CD4-positive, alpha-beta T cell treated with Interleukin-1 beta for 1 hour (primary cell): Measurements from ENCODE around the gene ZNF831.

ENCODE experiments used
- DNase-seq, 2 donors: peaks; one replicate each; pipeline ENCODE4 v3.0.0-alpha.2; 2020 to 2022

ZNF831 gene

GRCh38 chr20:59182401-59183044 lies 18.9 kb downstream of the ZNF831 start:
- no peak for DNase-seq

GRCh38 chr20:59183751-59184150 lies 20.1 kb downstream of the ZNF831 start:
- no peak for DNase-seq

GRCh38 chr20:59184880-59185447 lies 21.3 kb downstream of the ZNF831 start:
- no peak for DNase-seq

DNA sequence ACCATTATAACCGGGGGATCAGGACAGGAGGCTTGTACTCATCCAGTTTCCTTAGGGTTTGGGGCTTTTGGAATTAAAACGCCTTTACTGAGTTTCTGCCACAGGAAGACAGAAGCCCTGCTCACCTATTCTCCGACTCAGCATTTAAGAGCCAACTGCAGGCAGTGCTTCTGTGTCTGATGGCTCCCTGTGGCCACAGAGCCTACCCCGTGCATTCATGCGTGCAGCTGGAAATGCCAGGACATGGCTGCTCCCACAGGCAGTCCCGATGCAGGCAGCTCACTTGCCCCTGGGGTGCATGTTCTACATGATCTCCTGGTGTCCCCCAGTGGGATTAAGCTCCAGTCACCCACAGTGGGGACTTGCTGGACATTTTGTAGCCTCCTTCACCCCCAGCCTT lies 22.2 kb downstream of the ZNF831 start:
- DNase-seq, result no peak

GRCh38 chr20:59190466-59190865 lies 26.8 kb downstream of the ZNF831 start:
- no peak for DNase-seq

- DNase-seq, result no peak
Observed at GRCh38 chr20:59191036-59191755, 27.6 kb downstream of the ZNF831 start.

DNA sequence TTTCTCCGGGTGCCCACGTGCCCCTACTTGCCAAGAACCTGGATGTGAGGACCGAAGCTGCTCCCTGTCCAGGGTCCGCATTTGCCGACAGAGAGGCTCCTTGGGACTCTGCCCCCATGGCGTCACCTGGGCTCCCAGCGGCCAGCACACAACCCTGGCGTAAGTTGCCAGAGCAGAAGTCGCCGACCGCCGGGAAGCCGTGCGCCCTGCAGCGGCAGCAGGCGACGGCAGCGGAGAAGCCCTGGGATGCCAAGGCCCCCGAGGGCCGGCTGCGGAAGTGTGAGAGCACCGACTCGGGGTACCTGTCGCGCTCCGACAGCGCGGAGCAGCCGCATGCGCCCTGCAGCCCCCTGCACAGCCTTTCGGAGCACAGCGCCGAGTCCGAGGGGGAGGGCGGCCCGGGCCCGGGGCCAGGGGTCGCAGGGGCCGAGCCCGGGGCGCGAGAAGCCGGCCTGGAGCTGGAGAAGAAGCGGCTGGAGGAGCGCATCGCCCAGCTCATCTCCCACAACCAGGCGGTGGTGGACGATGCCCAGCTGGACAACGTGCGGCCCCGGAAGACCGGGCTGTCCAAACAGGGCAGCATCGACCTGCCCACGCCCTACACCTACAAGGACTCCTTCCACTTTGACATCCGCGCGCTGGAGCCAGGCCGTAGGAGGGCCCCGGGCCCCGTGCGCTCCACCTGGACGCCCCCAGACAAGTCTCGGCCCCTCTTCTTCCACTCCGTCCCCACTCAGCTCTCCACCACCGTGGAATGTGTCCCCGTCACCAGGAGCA lies 28.3 kb downstream of the ZNF831 start:
- DNase-seq, result no peak

GRCh38 chr20:59192533-59192896 lies 28.9 kb downstream of the ZNF831 start:
- no peak for DNase-seq

DNA sequence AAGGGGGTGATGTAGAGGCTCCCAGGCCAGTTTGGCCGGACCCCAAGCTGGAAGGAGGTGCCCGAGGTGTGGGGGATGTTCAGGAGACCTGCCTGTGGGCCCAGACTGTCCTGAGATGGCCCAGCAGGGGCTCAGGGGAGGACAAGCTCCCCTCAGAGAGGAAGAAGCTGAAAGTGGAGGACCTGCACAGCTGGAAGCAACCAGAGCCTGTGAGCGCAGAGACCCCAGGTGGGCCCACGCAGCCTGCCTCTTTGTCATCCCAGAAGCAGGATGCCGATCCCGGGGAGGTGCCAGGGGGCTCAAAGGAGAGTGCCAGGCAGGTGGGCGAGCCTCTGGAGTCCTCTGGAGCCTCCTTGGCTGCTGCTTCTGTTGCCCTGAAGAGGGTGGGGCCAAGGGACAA lies 29.7 kb downstream of the ZNF831 start:
- no peak for DNase-seq

- no peak for DNase-seq
Observed at GRCh38 chr20:59194023-59194935, 30.7 kb downstream of the ZNF831 start.

GRCh38 chr20:59195316-59195993 lies 31.8 kb downstream of the ZNF831 start:
- no peak for DNase-seq

DNA sequence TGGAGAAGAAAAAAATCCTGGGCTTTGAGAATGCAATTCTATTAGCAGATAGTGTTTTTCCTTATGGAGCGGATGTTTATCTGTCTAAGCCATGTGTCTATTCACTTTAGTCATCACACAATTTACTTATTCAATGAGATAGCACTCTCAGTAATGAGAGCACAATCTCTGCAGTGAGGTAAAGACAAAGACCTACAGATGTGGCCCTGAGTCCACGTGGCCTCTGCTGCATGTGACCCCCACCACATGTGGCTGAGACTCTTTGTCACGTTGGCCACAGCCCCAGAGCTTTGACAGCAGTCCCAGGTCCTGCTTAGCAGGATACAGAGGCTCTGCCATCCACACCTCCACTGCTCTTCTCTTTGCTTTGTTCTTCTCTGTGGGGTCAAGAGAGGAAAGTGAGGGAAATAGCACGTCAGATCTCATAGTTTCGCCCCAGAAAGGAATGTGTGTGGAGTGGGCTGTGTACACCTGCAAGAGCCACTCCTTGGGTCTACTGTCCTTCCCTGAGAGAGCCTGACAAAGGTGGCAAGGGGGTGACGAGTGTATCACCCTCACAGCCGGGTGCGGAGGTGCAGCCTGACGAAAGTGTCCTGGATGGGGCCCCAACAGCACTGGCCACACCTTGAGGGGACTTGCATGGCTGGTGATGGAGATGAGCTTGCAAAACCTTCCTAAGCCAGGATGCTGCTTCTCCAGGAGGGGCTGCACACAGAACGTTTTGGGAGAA lies 40.7 kb downstream of the ZNF831 start:
- DNase-seq, result no peak

DNA sequence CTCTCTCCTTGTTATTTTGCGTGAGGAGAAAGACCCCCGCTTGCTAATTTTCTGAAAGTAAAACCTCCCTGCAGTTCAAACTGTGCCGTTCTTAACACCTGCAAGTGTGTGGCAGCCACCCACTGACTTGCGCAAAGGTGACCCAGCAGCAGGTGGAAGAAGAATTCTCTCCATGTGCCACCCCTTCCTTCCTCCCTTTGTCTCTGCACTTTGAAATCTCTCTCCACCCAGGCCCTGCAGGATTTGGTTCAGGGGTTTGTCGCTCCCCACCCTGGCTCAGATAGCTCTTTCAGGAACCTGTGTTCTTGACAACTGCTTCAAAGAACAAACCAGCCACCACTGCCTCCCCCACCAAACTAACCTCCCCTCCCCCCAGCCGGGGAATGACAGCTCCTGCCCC lies 41.4 kb downstream of the ZNF831 start:
- no peak for DNase-seq

- DNase-seq, result no peak
Observed at GRCh38 chr20:59207235-59207634, 43.6 kb downstream of the ZNF831 start.

DNA sequence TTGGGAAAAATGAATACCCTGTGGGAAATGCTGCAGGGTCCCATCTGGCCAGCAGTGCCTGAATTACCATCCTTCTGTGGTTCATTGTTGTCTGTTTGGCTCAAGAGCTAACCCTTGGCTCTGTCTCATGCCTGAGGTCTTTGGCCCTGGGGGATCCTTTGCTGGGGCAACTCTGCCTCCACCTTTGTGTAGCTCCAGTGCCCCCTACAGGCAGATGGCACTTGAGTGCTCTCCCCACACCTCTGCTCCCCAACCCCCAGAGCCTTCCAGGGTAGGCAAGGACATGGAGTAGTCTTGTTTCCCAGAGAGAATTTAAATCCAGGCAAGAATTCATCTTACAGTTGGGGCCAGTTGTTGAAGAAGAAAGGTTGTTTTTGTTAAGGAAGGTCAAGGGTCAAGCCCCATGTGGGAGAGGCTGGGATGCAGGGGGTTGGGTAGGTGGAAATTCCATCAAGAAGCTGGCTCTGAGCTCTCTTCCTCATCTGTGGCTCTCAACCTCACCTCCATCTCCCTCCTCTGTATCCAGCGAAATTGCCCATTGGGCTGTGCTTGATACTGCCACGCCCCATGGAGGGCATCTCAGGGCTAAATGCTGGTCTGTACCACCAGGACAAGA lies 44.2 kb downstream of the ZNF831 start:
- DNase-seq, result peak; percentile 83 to 84

GRCh38 chr20:59210186-59210585 lies 46.6 kb downstream of the ZNF831 start:
- DNase-seq, result no peak

GRCh38 chr20:59211208-59211765 lies 47.7 kb downstream of the ZNF831 start:
- DNase-seq, result no peak

GRCh38 chr20:59214073-59214472 lies 50.5 kb downstream of the ZNF831 start:
- no peak for DNase-seq

DNA sequence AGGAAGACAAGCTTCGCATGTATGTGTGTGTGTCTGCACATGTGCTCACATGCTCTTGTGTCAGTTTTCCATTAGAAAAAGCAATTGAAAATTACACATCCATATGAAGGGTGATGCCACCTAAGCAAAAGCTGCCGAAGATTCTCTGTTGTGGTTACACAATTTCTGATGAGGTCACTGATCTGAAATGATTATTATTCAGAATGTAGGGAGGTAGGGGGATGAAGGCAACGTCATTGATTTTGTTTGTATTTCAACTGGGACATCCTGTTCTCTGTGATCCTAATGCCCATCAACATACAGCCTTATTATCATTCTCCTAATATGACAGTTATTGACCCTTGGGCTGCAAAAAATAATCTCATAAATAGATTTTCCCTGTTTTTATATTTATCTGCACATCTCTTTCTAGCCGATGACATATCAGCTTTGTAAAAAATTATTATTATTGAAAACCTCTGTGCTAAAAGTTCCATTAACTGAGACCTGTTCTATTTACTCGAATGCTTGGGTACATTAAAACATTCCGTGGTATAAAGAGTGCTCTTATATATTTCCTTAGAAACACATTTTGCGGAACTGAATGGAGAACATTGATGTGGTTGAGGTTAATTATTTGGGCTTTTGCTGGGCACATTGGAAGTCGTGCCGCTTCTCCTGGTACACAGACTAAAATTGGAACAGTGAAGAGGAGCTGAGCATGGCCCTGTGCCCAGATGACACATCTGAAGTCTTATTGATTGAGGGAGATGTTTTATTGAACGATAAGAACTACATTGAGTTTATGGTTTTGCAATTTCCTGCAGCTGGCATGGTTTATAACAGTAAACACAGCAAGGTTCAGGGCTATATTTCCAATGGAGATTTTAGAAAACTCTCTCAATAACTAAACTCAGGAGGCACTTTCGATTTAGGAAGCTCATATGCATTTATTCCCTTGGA lies 51.3 kb downstream of the ZNF831 start:
- DNase-seq, result no peak
